Kidney (tissue), 14 donors: Measurements from ENCODE around the gene CRIP1. TPM values are rescaled to one million over a fixed set of nuclear protein-coding genes. Genes with fewer than 3 reads are reported as not detected.
A peak's percentile ranks its signal among the peaks of the same experiment; 100 is the strongest.

Source experiments
- DNase-seq, 5 donors: peaks; one replicate each; pipeline ENCODE4 v3.0.0-alpha.2; 2013 to 2020
- FAIRE-seq: peaks from 2 replicates; lab custom pipeline; 2012; peaks lifted over from hg19 to GRCh38; lab: Jason Lieb, UNC
- H3K27ac ChIP-seq, 2 donors: one replicate each; pipeline ENCODE4 v1.7.0; 2013; ENCODE audit warnings: low read depth in 2 of 2, low read length in 2 of 2, inconsistent platforms in 1 of 2
- H3K27me3 ChIP-seq: one replicate; pipeline ENCODE4 v1.7.1; 2013; ENCODE audit warnings: low read length, inconsistent platforms; ENCODE audit not compliant: control insufficient read depth, insufficient read depth
- H3K36me3 ChIP-seq, 3 donors: one replicate each; pipeline versions ENCODE4 v1.7.0 to v1.7.1; 2013; ENCODE audit warnings: low read length in 3 of 3, control low read depth in 1 of 3, inconsistent platforms in 1 of 3; ENCODE audit not compliant: insufficient read depth in 3 of 3, control insufficient read depth in 2 of 3
- H3K4me1 ChIP-seq, 3 donors: one replicate each; pipeline versions ENCODE4 v1.7.0 to v1.7.1; 2013; ENCODE audit warnings: low read length in 3 of 3, inconsistent platforms in 1 of 3, low read depth in 1 of 3; ENCODE audit not compliant: control insufficient read depth in 2 of 3, insufficient read depth in 2 of 3
- H3K4me3 ChIP-seq, 3 donors: one replicate each; pipeline versions ENCODE4 v1.7.0 to v1.8.1; 2013; ENCODE audit warnings: low read length in 3 of 3, control low read depth in 1 of 3, inconsistent platforms in 1 of 3
- H3K9ac ChIP-seq, 3 donors: one replicate each; pipeline versions ENCODE4 v1.7.0 to v1.7.1; 2013; ENCODE audit warnings: low read length in 3 of 3, control low read depth in 1 of 3, inconsistent platforms in 1 of 3
- H3K9me3 ChIP-seq, 3 donors: one replicate each; pipeline versions ENCODE4 v1.7.0 to v1.7.1; 2013; ENCODE audit warnings: low read length in 3 of 3, control low read depth in 1 of 3, inconsistent platforms in 1 of 3; ENCODE audit not compliant: control insufficient read depth in 2 of 3, insufficient read depth in 1 of 3
- intact Hi-C: fragments of 100-400 bp; cut with DNase I; formaldehyde crosslinking; loops from one replicate; pipeline ENCODE4 v1.11.1; 2022
- polyA plus RNA-seq: library from polyadenylated mRNA; stranded (reverse); fragments of 350-450 nt; fragmentation: Illumina TruSeq; extraction: RNeasy Lipid Tissue Mini Kit (QIAGEN cat#74804); gene quantifications from one replicate; pipeline ENCODE4 v1.2.3, GENCODE V29; 2014; ENCODE audit warnings: low read depth, low replicate concordance; ENCODE audit not compliant: insufficient read depth
- total RNA-seq: library from RNA; stranded (reverse); fragmentation: NEBNext Ultra II Directional; extraction: Animal tissue kit (Norgen Biotek cat#: 25700); gene quantifications from one replicate; pipeline ENCODE4 v1.2.1, GENCODE V29; 2021
- TF ChIP-seq, protein P1 (sequence below): IDR thresholded peaks from 3 replicates; pipeline ENCODE4 v1.5.1; 2012; ENCODE audit warnings: mild to moderate bottlenecking, moderate library complexity, borderline replicate concordance; ENCODE audit not compliant: insufficient read depth; ENCODE audit errors: extremely low read depth
- donor health status: control.
- donor health status: control.
- donor health status: control.
- donor health status: control.
- donor health status: control.
- donor health status: DM: yes; HTN: yes; CAD: no.
- donor health status: Normal renal cell carcinoma (clear cell type).

The CRIP1 gene
- total and polyA plus RNA-seq, 2 donors from 2014 or later = 272 to 381 TPM

DNA sequence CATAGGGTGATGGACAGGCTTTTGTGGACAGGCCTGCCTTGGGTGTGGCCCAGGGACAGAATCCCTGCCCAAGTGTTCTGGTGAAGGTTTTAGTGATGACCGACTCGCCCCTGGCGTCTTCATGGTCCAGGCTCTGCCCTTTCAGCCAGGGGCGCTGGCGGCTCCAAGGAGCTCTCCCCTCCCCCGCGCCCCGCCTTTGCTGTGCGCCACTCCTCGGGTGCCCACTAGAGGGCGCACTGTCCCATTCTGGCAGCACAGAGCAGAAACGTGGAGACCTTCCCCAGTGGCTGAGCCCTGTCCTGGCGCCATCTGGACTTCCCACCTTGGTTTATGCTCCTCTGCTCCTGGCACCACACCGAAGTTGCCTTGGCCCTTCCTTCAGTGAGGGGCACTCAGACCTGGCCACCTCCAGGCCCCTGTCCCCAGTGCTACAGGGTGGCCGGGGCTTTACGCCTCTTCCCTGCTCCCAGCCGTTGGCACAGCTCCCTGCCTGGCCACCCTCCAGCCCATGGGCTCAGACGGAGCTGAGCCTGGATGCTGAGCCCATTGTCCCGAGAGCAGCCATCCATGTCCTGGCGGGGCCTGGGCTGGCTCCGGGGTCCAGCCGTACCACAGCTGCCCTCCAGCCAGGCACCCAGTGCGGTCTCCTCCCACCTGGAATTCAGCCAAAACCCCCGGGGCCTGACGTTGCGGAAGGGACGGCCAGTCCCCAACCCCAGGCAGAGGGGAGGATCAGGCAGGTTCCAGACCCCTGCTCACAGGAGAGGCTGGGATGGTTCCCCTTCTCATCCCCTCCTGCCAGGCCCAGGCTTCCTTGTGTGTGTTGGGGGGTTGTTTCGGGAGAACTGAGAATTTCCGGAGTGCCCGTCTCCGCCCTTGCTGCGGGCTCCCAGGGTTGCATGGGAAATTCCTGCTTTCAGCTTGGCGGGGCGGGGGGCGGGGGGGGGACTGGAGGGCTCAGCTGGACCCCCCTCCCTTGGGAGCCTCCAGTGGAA lies 5.6 kb upstream of the CRIP1 start:
- H3K27ac ChIP-seq = peak overlapping the region; percentile 96 to 99
- intact Hi-C loops = no loop called here
- peak overlapping the region in 2 of 3 donors; percentile 72 to 84 for H3K9ac ChIP-seq
- TF ChIP-seq, protein P1, sequence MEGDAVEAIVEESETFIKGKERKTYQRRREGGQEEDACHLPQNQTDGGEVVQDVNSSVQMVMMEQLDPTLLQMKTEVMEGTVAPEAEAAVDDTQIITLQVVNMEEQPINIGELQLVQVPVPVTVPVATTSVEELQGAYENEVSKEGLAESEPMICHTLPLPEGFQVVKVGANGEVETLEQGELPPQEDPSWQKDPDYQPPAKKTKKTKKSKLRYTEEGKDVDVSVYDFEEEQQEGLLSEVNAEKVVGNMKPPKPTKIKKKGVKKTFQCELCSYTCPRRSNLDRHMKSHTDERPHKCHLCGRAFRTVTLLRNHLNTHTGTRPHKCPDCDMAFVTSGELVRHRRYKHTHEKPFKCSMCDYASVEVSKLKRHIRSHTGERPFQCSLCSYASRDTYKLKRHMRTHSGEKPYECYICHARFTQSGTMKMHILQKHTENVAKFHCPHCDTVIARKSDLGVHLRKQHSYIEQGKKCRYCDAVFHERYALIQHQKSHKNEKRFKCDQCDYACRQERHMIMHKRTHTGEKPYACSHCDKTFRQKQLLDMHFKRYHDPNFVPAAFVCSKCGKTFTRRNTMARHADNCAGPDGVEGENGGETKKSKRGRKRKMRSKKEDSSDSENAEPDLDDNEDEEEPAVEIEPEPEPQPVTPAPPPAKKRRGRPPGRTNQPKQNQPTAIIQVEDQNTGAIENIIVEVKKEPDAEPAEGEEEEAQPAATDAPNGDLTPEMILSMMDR = peak; percentile 99
- no peak for FAIRE-seq
- peaks cover 0 to 5% (median 0%) of the 10 kb centered on the region in 3 donors for H3K36me3 ChIP-seq
- peak; percentile 95 to 96 (median 95) for DNase-seq
- no peaks in the 10 kb centered on the region for H3K27me3 ChIP-seq
- H3K4me1 ChIP-seq = peaks cover 0 to 50% (median 26%) of the 10 kb centered on the region in 3 donors
- peak overlapping the region; percentile 43 to 59 (median 44) for H3K4me3 ChIP-seq
- no peaks in the 10 kb centered on the region for H3K9me3 ChIP-seq

- TF ChIP-seq, protein P1 = no peak
- Histone ChIP-seq H3K9ac (peak overlapping the region in 2 of 3 donors; percentile 59 to 65), H3K4me1 (peaks cover 0 to 46% (median 25%) of the 10 kb centered on the region in 3 donors), H3K4me3 (peak overlapping the region in 1 of 3 donors; percentile 37), H3K36me3 (peaks cover 0 to 5% (median 0%) of the 10 kb centered on the region in 3 donors), H3K27ac (peak overlapping the region; percentile 96 to 99), H3K9me3 (no peaks in the 10 kb centered on the region), H3K27me3 (no peaks in the 10 kb centered on the region)
- intact Hi-C loops = no loop called here
- peak; percentile 97 to 99 (median 98) for DNase-seq
- no peak for FAIRE-seq
These were observed 4.7 kb upstream of the CRIP1 start for GRCh38 chr14:105481886-105482457.

DNA sequence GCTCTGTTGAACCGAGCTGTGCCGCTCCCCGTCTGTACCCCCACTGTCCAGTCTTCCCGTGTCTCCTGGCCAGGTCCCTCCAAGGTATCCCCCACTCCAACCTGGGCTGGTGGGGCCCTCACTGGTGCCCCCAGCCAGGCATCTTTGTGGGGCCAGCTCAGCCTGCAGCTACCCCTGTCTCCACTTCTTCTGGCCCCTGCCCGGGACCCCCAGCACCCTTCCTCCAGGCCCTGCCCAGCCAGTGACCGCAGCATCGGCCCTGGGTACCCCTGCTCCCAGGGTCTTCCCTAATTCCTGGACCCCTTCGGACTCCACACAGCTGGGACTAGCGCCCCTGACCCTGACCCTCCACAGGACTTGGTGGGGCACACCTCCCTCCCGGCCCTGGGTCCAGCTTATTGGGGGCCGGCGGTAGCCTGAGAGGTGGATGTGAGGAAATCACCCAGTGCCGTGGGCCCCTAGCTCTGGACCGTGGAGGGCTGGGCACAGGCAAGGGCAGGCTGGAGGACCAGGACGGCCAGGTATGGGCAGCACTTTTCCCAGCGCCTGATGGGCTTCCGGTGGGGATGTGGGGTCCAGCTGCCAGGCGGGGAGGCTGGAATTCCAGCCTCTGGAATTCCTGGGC lies 4.1 kb upstream of the CRIP1 start:
- Histone ChIP-seq H3K9me3 (no peaks in the 10 kb centered on the region), H3K9ac (peak overlapping the region in 2 of 3 donors; percentile 59 to 65), H3K27ac (peak overlapping the region; percentile 96 to 99), H3K27me3 (no peaks in the 10 kb centered on the region), H3K36me3 (peaks cover 0 to 5% (median 0%) of the 10 kb centered on the region in 3 donors), H3K4me3 (peak overlapping the region in 1 of 3 donors; percentile 37), H3K4me1 (peaks cover 0 to 43% (median 21%) of the 10 kb centered on the region in 3 donors)
- FAIRE-seq = no peak
- DNase-seq = no peak
- intact Hi-C loops = no loop called here
- TF ChIP-seq, protein P1 = no peak
